NCI-H524 (cell line): Measurements from ENCODE around the gene UBN1.
A peak's percentile ranks its signal among the peaks of the same experiment; 100 is the strongest.

Source experiments
- DNase-seq, 2 experiments: peaks; one replicate each; lab custom pipeline; 2025; lab: John Stamatoyannopoulos, UW

Gene UBN1

GRCh38 chr16:4859190-4859899 lies 12.1 kb downstream of the UBN1 start:
- no peak for DNase-seq

- no peak for DNase-seq
Measured at GRCh38 chr16:4859900-4860255, 12.6 kb downstream of the UBN1 start.

GRCh38 chr16:4860727-4861342 lies 13.6 kb downstream of the UBN1 start:
- DNase-seq: no peak

GRCh38 chr16:4862639-4863038 lies 15.4 kb downstream of the UBN1 start:
- no peak for DNase-seq

- DNase-seq: no peak
Measured at GRCh38 chr16:4864728-4865127, 17.4 kb downstream of the UBN1 start.

- DNase-seq: no peak
Measured at GRCh38 chr16:4865231-4865860, 18.1 kb downstream of the UBN1 start.

GRCh38 chr16:4866586-4866985 lies 19.3 kb downstream of the UBN1 start:
- no peak for DNase-seq

GRCh38 chr16:4868026-4868425 lies 20.7 kb downstream of the UBN1 start:
- DNase-seq: no peak

- DNase-seq: no peak
Measured at GRCh38 chr16:4868535-4868934, 21.3 kb downstream of the UBN1 start.

GRCh38 chr16:4869147-4869805 lies 22.0 kb downstream of the UBN1 start:
- no peak for DNase-seq

- DNase-seq: no peak
Measured at GRCh38 chr16:4870138-4870671, 22.9 kb downstream of the UBN1 start.

GRCh38 chr16:4871071-4871470 lies 23.8 kb downstream of the UBN1 start:
- no peak for DNase-seq

GRCh38 chr16:4873091-4873490 lies 25.8 kb downstream of the UBN1 start:
- no peak for DNase-seq

- no peak for DNase-seq
Measured at GRCh38 chr16:4874666-4875065, 27.4 kb downstream of the UBN1 start.

- no peak for DNase-seq
Measured at GRCh38 chr16:4876646-4877379, 29.5 kb downstream of the UBN1 start.

GRCh38 chr16:4877380-4877685 lies 30.1 kb downstream of the UBN1 start:
- DNase-seq: no peak

- no peak for DNase-seq
Measured at GRCh38 chr16:4879049-4879448, 31.8 kb downstream of the UBN1 start.

- DNase-seq: no peak
Measured at GRCh38 chr16:4880006-4880580, 32.8 kb downstream of the UBN1 start.

- DNase-seq: peak in 1 of 2 experiments; percentile 25
Measured at GRCh38 chr16:4882000-4882632, 34.8 kb downstream of the UBN1 start.

- no peak for DNase-seq
Measured at GRCh38 chr16:4882633-4883285, 35.5 kb downstream of the UBN1 start.

- DNase-seq: no peak
Measured at GRCh38 chr16:4883501-4883900, 36.2 kb downstream of the UBN1 start.
